GM19463 (cell line): ENCODE measurements around the gene LRPPRC.
"Not testable (repeated sequence)": the region's sequence is repeated elsewhere in the genome, so short reads cannot be mapped to it uniquely, and the experiment has no call there.

Source experiments
- ATAC-seq: cut with Tn5 transposase; IDR thresholded peaks from one replicate; pipeline ENCODE4 v1.9.1; 2021; ENCODE audit warnings: mild to moderate bottlenecking, moderate library complexity; ENCODE audit not compliant: unreplicated experiment

LRPPRC gene

GRCh38 chr2:43911136-43911790 lies 84.5 kb downstream of the LRPPRC start:
- not testable (repeated sequence) for ATAC-seq

- ATAC-seq, result no peak
Observed at GRCh38 chr2:43906448-43907109, 89.2 kb downstream of the LRPPRC start.

GRCh38 chr2:43905871-43906270 lies 89.9 kb downstream of the LRPPRC start:
- ATAC-seq, result no peak

GRCh38 chr2:43905371-43905803 lies 90.4 kb downstream of the LRPPRC start:
- no peak for ATAC-seq

- ATAC-seq, result no peak
Observed at GRCh38 chr2:43899589-43899988, 96.2 kb downstream of the LRPPRC start.

- no peak for ATAC-seq
Observed at GRCh38 chr2:43898838-43899346, 96.9 kb downstream of the LRPPRC start.

GRCh38 chr2:43898134-43898837 lies 97.5 kb downstream of the LRPPRC start:
- ATAC-seq, result no peak

GRCh38 chr2:43897492-43897891 lies 98.3 kb downstream of the LRPPRC start:
- no peak for ATAC-seq

- no peak for ATAC-seq
Observed at GRCh38 chr2:43896906-43897305, 98.9 kb downstream of the LRPPRC start.

GRCh38 chr2:43894743-43895142 lies 101.0 kb downstream of the LRPPRC start:
- ATAC-seq, result no peak

GRCh38 chr2:43890855-43891254 lies 104.9 kb downstream of the LRPPRC start:
- ATAC-seq, result no peak

- ATAC-seq, result no peak
Observed at GRCh38 chr2:43889416-43889815, 106.4 kb downstream of the LRPPRC start.

GRCh38 chr2:43887176-43887575 lies 108.6 kb downstream of the LRPPRC start:
- ATAC-seq, result no peak

- ATAC-seq, result no peak
Observed at GRCh38 chr2:43885132-43885632, 110.6 kb downstream of the LRPPRC start.

GRCh38 chr2:43884689-43885088 lies 111.1 kb downstream of the LRPPRC start:
- ATAC-seq, result no peak

GRCh38 chr2:43882312-43882711 lies 113.5 kb downstream of the LRPPRC start:
- ATAC-seq, result no peak

- ATAC-seq, result no peak
Observed at GRCh38 chr2:43880952-43881351, 114.8 kb downstream of the LRPPRC start.

GRCh38 chr2:43880471-43880870 lies 115.3 kb downstream of the LRPPRC start:
- ATAC-seq, result no peak

- ATAC-seq, result no peak
Observed at GRCh38 chr2:43879261-43879660, 116.5 kb downstream of the LRPPRC start.

GRCh38 chr2:43877782-43878464 lies 117.9 kb downstream of the LRPPRC start:
- ATAC-seq, result peak; percentile 71
